T-helper 1 cell treated with Interleukin-12 subunit alpha and Interleukin-12 subunit beta and Interleukin-4 antibody, amounts not matched to agents 30 μg/mL and 1 μg/mL, for 36 hours (primary cell): ENCODE results near the gene IGDCC3.

Experiments
- H3K27ac Mint-ChIP-seq: one replicate; pipeline ENCODE4 v1.8.0; 2021; ENCODE audit warnings: mild to moderate bottlenecking, mixed read lengths
- H3K27me3 Mint-ChIP-seq: one replicate; pipeline ENCODE4 v1.8.0; 2021; ENCODE audit warnings: low read depth, mixed read lengths
- H3K36me3 Mint-ChIP-seq: one replicate; pipeline ENCODE4 v1.8.0; 2021; ENCODE audit warnings: low read depth, mixed read lengths
- H3K4me1 Mint-ChIP-seq: one replicate; pipeline ENCODE4 v1.8.0; 2021; ENCODE audit warnings: low read depth, mixed read lengths
- H3K4me3 Mint-ChIP-seq: one replicate; pipeline ENCODE4 v1.8.0; 2021; ENCODE audit warnings: mild to moderate bottlenecking, moderate library complexity, mixed read lengths
- H3K9me3 Mint-ChIP-seq: one replicate; pipeline ENCODE4 v1.8.0; 2021; ENCODE audit warnings: mixed read lengths

Gene IGDCC3

GRCh38 chr15:65338366-65338765, 39.4 kb downstream of the IGDCC3 start:
- peaks cover 18% of the 10 kb centered on the region for H3K27me3 Mint-ChIP-seq
- no peak overlapping the region for H3K4me3 Mint-ChIP-seq
- no peaks in the 10 kb centered on the region for H3K9me3 Mint-ChIP-seq
- H3K36me3 Mint-ChIP-seq = no peaks in the 10 kb centered on the region
- H3K4me1 Mint-ChIP-seq = peaks cover 4% of the 10 kb centered on the region
- no peak overlapping the region for H3K27ac Mint-ChIP-seq

DNA sequence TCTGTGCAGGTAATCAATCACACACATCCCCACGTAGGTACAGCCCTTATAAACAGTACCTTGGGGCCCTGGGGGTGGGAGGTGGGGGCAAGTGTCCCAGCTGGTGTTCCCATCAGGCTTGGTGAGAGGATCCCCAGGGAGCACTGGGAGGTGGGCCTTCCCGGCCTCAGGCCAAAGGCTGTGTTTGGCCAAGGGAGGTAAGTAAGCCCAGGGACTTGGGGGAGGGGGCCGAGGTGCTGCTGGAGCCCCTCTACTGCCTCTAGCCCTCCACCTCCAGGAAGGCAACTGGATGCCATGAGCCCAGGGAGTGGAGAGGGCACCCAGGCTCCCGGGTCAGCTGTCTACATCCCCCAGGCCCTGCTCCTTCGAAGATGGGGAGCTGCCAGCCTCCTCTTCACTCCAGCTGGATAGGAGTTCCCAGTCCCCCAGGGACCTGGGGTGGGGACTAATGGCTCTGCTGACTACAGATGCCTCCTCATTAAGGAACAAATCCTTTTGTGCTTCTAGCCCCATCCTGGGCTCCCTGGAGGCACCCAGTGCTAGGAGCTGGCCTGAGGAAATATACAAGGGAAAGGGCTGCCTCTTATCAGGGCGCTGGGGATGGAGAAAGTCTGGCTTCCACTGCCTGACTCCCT, 40.2 kb downstream of the IGDCC3 start:
- H3K4me1 Mint-ChIP-seq = peaks cover 4% of the 10 kb centered on the region
- H3K9me3 Mint-ChIP-seq = no peaks in the 10 kb centered on the region
- no peaks in the 10 kb centered on the region for H3K36me3 Mint-ChIP-seq
- H3K27ac Mint-ChIP-seq = no peak overlapping the region
- H3K4me3 Mint-ChIP-seq = no peak overlapping the region
- peaks cover 17% of the 10 kb centered on the region for H3K27me3 Mint-ChIP-seq

DNA sequence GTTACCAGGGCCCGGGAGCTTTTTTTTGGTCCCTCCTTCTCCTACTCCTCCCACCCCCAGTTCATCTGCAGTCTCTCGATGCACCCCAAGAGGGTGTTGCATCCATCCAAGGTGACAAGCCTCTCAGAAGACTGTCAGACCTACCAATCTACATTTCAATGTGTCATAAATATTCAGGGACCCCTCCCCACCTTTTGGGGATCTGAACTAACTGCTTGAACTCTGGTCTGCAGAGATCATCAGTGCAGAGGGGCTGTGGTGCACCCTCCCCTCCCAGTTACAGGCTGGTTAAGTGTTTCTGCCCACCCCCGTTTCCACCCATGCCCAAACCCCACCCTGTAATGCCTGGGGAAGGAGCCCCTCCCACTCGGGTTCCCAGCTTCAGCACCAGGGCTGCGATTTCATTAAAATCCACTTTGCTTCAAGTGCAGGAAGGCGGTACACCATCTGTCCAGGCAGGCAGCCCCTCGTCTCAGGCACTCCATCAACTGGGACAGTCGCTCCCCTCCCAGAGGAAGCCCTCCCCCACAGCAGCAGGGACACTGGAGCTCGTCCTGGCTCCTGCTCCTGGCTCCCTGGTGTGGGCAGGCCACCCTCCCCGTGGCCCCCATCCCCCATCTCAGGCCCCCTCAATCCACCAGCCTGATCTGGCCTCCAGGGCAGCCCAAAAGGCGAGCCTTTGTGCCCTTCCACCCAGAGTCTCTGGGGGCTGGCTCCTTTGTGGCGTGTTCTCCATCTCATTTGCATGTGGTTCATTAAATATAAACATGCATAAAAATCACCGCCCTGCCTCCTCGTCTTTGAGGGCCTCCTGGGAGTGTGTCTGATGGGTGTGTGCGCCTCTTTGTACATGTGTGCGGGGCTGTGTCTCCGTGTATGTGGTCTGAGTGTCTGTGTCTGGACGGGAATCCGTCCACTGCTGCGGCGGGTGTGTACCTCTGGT, 41.0 kb downstream of the IGDCC3 start:
- Mint-ChIP-seq H3K36me3 (no peaks in the 10 kb centered on the region), H3K9me3 (no peaks in the 10 kb centered on the region), H3K27ac (no peak overlapping the region), H3K4me3 (no peak overlapping the region), H3K27me3 (peaks cover 15% of the 10 kb centered on the region), H3K4me1 (peaks cover 4% of the 10 kb centered on the region)

GRCh38 chr15:65335278-65336055, 42.3 kb downstream of the IGDCC3 start:
- Mint-ChIP-seq H3K4me3 (no peak overlapping the region), H3K36me3 (no peaks in the 10 kb centered on the region), H3K4me1 (peaks cover 4% of the 10 kb centered on the region), H3K27me3 (peaks cover 10% of the 10 kb centered on the region), H3K9me3 (no peaks in the 10 kb centered on the region), H3K27ac (no peak overlapping the region)

DNA sequence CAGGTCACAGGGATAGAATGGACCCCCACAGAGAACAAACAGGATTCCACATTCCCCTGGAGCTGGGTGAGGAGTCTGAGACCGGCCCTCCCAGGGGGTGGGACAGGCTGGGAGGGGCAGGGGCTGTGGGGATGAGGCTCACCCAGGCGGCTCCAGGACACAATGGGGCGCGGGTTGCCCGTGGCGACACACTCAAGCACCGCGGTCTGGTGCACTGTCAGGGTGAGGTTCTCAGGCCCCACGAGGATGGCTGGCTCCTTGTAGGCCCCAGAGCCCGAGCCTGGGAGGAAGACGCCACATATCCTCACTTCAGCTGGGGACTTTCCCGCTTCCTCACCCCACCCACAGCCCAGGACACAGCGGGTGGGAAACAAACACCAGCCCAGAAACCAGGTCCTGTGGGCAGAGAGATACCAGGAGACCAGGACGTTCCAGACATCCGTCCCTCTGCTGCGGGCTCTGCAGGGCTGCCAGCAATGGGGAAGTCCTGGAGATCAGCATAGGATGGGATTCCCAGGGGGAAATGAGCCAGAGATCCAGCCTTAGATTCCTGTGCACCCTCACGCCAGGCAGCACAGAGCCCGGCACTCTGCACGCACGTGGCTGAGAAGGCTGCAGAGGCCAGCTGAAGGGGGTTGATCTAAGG, 43.1 kb downstream of the IGDCC3 start:
- peaks cover 1% of the 10 kb centered on the region for H3K4me1 Mint-ChIP-seq
- H3K4me3 Mint-ChIP-seq = no peak overlapping the region
- H3K27ac Mint-ChIP-seq = no peak overlapping the region
- H3K9me3 Mint-ChIP-seq = no peaks in the 10 kb centered on the region
- H3K36me3 Mint-ChIP-seq = no peaks in the 10 kb centered on the region
- H3K27me3 Mint-ChIP-seq = peaks cover 2% of the 10 kb centered on the region

GRCh38 chr15:65333856-65334255, 43.9 kb downstream of the IGDCC3 start:
- Mint-ChIP-seq H3K27me3 (no peaks in the 10 kb centered on the region), H3K36me3 (no peaks in the 10 kb centered on the region), H3K4me3 (no peak overlapping the region), H3K27ac (no peak overlapping the region), H3K9me3 (no peaks in the 10 kb centered on the region), H3K4me1 (no peaks in the 10 kb centered on the region)

GRCh38 chr15:65333148-65333820, 44.5 kb downstream of the IGDCC3 start:
- no peaks in the 10 kb centered on the region for H3K36me3 Mint-ChIP-seq
- no peaks in the 10 kb centered on the region for H3K27me3 Mint-ChIP-seq

GRCh38 chr15:65332391-65333147, 45.2 kb downstream of the IGDCC3 start:
- H3K27me3 Mint-ChIP-seq = peaks cover 6% of the 10 kb centered on the region
- H3K4me1 Mint-ChIP-seq = no peaks in the 10 kb centered on the region
- H3K36me3 Mint-ChIP-seq = no peaks in the 10 kb centered on the region
- no peak overlapping the region for H3K27ac Mint-ChIP-seq
- no peak overlapping the region for H3K4me3 Mint-ChIP-seq
- no peaks in the 10 kb centered on the region for H3K9me3 Mint-ChIP-seq

More at GRCh38 chr15:65333148-65333820, 44.5 kb downstream of the IGDCC3 start:
- Mint-ChIP-seq H3K4me1 (no peaks in the 10 kb centered on the region), H3K27ac (no peak overlapping the region), H3K9me3 (no peaks in the 10 kb centered on the region), H3K4me3 (no peak overlapping the region)

- Mint-ChIP-seq H3K27me3 (peaks cover 6% of the 10 kb centered on the region), H3K36me3 (no peaks in the 10 kb centered on the region), H3K27ac (no peak overlapping the region), H3K4me1 (no peaks in the 10 kb centered on the region), H3K9me3 (no peaks in the 10 kb centered on the region), H3K4me3 (no peak overlapping the region)
These were observed 46.0 kb downstream of the IGDCC3 start for GRCh38 chr15:65331811-65332210.

DNA sequence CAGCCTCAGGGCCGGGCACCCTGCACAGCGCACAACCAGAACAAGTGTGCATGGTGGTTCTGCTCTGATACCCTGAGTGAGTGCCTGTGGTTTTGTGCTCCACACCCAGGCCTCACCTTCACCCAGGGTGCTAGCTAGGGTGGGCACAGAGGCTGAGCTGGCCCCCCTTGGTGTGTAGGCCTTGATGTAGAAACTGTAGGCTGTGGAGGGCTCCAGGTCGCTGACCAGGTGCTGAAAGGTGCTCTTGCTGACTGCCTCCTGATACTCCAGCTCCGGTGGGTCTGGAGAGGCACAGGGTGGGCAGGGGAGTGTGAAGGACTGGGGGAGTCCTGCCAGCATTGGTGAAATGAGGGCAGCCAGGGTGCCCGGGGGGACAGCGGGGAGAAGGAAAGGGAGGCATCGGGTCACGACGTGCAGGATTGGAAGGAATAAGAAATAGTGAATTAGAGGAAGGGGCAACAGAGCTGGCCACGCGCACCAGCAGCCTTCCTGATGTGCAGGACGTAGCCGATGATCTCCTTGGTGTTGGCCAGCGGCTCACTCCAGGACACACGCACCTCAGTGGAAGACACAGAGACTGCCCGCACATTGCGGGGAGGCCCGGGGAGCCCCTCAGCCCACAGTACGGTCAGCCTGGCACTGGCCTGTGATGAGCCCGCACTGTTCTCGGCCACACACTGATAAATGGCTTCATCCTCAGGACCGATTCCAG, 46.7 kb downstream of the IGDCC3 start:
- Mint-ChIP-seq H3K36me3 (no peaks in the 10 kb centered on the region), H3K4me1 (no peaks in the 10 kb centered on the region), H3K27ac (no peak overlapping the region), H3K4me3 (no peak overlapping the region), H3K9me3 (no peaks in the 10 kb centered on the region), H3K27me3 (peaks cover 6% of the 10 kb centered on the region)

GRCh38 chr15:65329984-65330735, 47.6 kb downstream of the IGDCC3 start:
- Mint-ChIP-seq H3K36me3 (no peaks in the 10 kb centered on the region), H3K4me3 (no peak overlapping the region), H3K27ac (no peak overlapping the region), H3K27me3 (peaks cover 6% of the 10 kb centered on the region), H3K9me3 (no peaks in the 10 kb centered on the region), H3K4me1 (no peaks in the 10 kb centered on the region)

DNA sequence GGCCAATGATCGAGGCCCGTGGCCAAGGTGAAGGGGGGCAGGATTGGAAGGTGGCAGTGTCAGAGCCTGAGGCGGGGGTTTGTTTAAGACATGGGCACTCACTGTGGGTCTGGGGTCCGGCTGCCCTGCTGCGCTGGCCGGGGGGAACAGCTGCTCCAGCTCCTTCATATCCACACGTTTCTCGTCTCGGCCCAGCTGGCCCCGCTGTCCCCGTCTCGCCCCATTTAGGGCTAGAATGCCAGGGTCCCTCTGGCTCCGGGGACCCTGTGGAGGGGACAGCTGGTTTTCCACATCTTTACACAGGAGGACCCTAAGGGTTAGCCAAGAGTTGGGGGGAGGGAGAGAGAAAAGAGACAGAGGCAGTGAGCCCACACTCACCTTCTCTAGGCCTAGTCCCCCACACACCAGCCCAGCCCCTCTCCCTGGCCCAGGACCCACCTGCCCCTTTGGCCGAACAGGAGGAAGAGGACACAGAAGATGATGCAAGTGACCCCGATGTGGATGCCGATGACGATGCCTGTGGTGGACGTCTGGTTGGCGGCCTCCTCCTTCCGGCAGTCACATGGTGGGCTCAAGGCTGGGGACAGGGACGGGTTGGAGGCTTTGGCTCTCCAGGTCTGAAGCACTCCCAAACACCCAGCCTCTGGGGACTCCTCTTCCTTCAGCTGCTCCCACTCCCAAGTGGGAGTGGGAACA, 48.4 kb downstream of the IGDCC3 start:
- no peaks in the 10 kb centered on the region for H3K4me1 Mint-ChIP-seq
- H3K36me3 Mint-ChIP-seq = no peaks in the 10 kb centered on the region
- no peaks in the 10 kb centered on the region for H3K9me3 Mint-ChIP-seq
- H3K27me3 Mint-ChIP-seq = peaks cover 6% of the 10 kb centered on the region
- H3K4me3 Mint-ChIP-seq = no peak overlapping the region
- H3K27ac Mint-ChIP-seq = no peak overlapping the region
